Placental epithelial cell (primary cell): ENCODE data around the gene IL36G. TPM values are rescaled to one million over a fixed set of nuclear protein-coding genes. Genes with fewer than 3 reads are reported as not detected.

ENCODE experiments used
- small RNA-seq: library from RNA; depleted of rRNA; stranded (forward); fragments of <200 nt; gene quantifications from one replicate; pipeline ENCODE3, GENCODE V24; 2012
- total RNA-seq: library from RNA; depleted of rRNA; stranded (reverse); fragments of >200 nt; gene quantifications from 2 replicates; pipeline ENCODE4 v1.2.3, GENCODE V29; 2012

Gene IL36G
- not detected in 2 replicates for total RNA-seq

DNA sequence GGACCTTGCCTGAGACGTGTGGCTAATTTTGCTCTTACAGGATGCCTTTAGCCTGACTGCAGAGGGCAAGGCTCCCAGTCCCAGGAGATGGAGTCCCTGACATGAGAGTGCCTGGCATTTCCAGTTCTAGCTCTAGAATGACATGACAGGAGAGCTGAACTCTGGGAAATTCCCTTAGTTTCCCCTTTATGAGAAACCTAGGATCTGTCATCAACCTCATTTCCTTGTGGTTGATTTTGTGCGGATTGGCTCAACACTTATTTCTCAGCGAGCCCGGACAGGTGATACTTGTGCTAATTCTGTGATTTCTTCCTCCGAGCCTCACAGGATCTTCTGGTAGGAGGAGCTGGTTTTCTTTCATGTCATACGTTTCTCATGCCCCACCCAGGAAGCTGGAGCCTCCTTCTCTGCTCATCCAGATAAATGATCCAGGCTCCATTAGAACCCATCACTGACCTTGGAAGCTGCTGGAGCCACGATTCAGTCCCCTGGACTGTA, at the start of gene IL36G:
Gene IL36G, plus strand, starts transcription at position 448 of the 498 bp plus-strand sequence. CDS start 633 bp downstream, outside the sequence.

GRCh38 chr2:113005030-113005509, 27.3 kb downstream of the IL36G start, which contains the start of gene IL36A:
IL36A (plus strand) TSS chr2:113005459; CDS start chr2:113005872, 413 bp downstream.

Small RNA genes within 50 kb of the gene (small RNA-seq; reads per million reads assigned to genes)
- gene HMGN2P23: not detected

Other genes starting within 250 kb of the IL36G start
- gene CKAP2L, start 213.4 kb upstream of the IL36G start, total RNA-seq: 3.1 and 4.9 TPM in 2 replicates
- under 0.01 and 0.54 TPM in 2 replicates for gene IL1A, start 193.5 kb upstream of the IL36G start, total RNA-seq
- 0.11 TPM in 1 of 2 replicates, not detected in the other for gene IL1B, start 141.2 kb upstream of the IL36G start, total RNA-seq
- not detected in 2 replicates for gene IL37, start 66.8 kb upstream of the IL36G start, total RNA-seq
- gene IL36A, start 27.5 kb downstream of the IL36G start, total RNA-seq: not detected in 2 replicates
- gene IL36B, start 74.9 kb downstream of the IL36G start, total RNA-seq: not detected in 2 replicates
- gene IL36RN, start 81.2 kb downstream of the IL36G start, total RNA-seq: 8.6 and 23.4 TPM in 2 replicates
- gene IL1F10, start 90.0 kb downstream of the IL36G start, total RNA-seq: 0.43 TPM in 1 of 2 replicates, not detected in the other
- gene IL1RN, start 149.6 kb downstream of the IL36G start, total RNA-seq: 5.1 and 9.2 TPM in 2 replicates
- 61.6 and 125 TPM in 2 replicates for gene PSD4, start 196.0 kb downstream of the IL36G start, total RNA-seq